Tibial artery (tissue), 4 donors: ENCODE results near the gene RET.
A peak's percentile ranks its signal among the peaks of the same experiment; 100 is the strongest.

Experiments
- DNase-seq, 2 donors: peaks; one replicate each; pipeline ENCODE4 v3.0.0-alpha.2; 2019
- H3K27ac ChIP-seq, 2 donors: fragments of 200-600 bp; sonication (generic) in 1 of 2; 1 replicate in 1 of 2; 2 replicates in 1 of 2; pipeline ENCODE4 v1.5.1; 2018 to 2019; ENCODE audit warnings: mild to moderate bottlenecking in 1 of 2
- H3K27me3 ChIP-seq, 2 donors: fragments of 200-600 bp; sonication (generic) in 1 of 2; one replicate each; pipeline versions ENCODE4 v1.5.1 to v1.6.0; 2016 to 2019
- H3K36me3 ChIP-seq, 3 donors: fragments of 200-600 bp; sonication (generic) in 2 of 3; one replicate each; pipeline ENCODE4 v1.5.1; 2016 to 2019; ENCODE audit warnings: mild to moderate bottlenecking in 2 of 3
- H3K4me1 ChIP-seq, 4 donors: fragments of 200-600 bp; sonication (generic) in 2 of 4; 1 replicate in 3 of 4; 2 replicates in 1 of 4; pipeline ENCODE4 v1.5.1; 2016 to 2019
- H3K4me3 ChIP-seq, 2 donors: fragments of 200-600 bp; sonication (generic) in 1 of 2; 1 replicate in 1 of 2; 2 replicates in 1 of 2; pipeline ENCODE4 v1.5.1; 2018 to 2019; ENCODE audit warnings: mild to moderate bottlenecking in 2 of 2
- H3K9me3 ChIP-seq, 3 donors: fragments of 200-600 bp; sonication (generic) in 1 of 3; one replicate each; pipeline ENCODE4 v1.5.1; 2016 to 2019
- intact Hi-C: fragments of 100-400 bp; cut with DNase I; formaldehyde crosslinking; loops from one replicate; pipeline ENCODE4 v1.15.0; 2023; ENCODE audit warnings: low total_unique reads
- TF ChIP-seq, protein P1 (sequence below), 2 experiments: fragments of 200-600 bp in 1 of 2; fragments of 450-650 bp in 1 of 2; IDR thresholded peaks; one replicate each; pipeline ENCODE4 v1.5.1; 2017 to 2019; ENCODE audit warnings: antibody characterized with exemption in 2 of 2, mild to moderate bottlenecking in 1 of 2, moderate library complexity in 1 of 2

Gene RET

DNA sequence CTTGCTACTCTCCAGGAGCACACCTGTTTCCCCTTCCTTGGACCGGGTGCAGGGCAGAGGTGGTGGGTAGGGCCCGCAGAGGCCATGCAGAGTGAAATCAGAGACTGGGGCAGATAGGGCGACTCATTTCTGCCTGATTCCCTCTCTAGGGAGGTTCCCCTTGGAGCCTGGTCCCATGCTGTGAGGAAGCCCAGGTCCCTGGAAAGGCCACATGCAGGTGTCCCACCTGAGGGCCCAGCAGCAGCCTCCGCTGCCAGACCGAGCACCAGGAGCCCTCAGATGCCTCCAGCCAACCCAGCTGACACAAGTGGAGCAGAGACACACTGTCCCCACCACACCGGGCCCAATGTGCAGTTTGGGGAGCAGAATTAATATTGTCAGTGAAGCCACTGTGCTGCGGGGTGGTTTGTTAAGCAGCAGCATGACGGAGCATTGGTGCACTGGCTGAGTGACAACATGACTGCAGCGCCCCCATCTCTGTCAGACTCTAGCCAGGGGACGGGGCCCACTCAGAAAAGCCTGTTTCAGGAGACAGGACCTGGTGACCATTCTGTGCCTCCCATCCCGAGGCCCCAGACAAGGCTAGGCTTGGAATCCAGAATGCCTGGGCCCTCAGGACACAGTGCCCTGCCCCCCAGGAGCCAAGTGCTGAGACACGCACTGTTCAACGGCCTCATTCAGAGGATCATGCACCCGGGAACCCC, 30.4 kb upstream of the RET start:
- Histone ChIP-seq H3K27me3 (peaks cover 0 to 15% of the 10 kb centered on the region in 2 donors), H3K27ac (no peak overlapping the region), H3K4me3 (no peak overlapping the region), H3K9me3 (no peaks in the 10 kb centered on the region), H3K4me1 (no peaks in the 10 kb centered on the region), H3K36me3 (no peaks in the 10 kb centered on the region)
- DNase-seq, result peak; percentile 20 to 48
- intact Hi-C loops, result no loop called here
- TF ChIP-seq, protein P1, sequence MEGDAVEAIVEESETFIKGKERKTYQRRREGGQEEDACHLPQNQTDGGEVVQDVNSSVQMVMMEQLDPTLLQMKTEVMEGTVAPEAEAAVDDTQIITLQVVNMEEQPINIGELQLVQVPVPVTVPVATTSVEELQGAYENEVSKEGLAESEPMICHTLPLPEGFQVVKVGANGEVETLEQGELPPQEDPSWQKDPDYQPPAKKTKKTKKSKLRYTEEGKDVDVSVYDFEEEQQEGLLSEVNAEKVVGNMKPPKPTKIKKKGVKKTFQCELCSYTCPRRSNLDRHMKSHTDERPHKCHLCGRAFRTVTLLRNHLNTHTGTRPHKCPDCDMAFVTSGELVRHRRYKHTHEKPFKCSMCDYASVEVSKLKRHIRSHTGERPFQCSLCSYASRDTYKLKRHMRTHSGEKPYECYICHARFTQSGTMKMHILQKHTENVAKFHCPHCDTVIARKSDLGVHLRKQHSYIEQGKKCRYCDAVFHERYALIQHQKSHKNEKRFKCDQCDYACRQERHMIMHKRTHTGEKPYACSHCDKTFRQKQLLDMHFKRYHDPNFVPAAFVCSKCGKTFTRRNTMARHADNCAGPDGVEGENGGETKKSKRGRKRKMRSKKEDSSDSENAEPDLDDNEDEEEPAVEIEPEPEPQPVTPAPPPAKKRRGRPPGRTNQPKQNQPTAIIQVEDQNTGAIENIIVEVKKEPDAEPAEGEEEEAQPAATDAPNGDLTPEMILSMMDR (IDR thresholded peaks at IDR 0.05), result no peak

DNA sequence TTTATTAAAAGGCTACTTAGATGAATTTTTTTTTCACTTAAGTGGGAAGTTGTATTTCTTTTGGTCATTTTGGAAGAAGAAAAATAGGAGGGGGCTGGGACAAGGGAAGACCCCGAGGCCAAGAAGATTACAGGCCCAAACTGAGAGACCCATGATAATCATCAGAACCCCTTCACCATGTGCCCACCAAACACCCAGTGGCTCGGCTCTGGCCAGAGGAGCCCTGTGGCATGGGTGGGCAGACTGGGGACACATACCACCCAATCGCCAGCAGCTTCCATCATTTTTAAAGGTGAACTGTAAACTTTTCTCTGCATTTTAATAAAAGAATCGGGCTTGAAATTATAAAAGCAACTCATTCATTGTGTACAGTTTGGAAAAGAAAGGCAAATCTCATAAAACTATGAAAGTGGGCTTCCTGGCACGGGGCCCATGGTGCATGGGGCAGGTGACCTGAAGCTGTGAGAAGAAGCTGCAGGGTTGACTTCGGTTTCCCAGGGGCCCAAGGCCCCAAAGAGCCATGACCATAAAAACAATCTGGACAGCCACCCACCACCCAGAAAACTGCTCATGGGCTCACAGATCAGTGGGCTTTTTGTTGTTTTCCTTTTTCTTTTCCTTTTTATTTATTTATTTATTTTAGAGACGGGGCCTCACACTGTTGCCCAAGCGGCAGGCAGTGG, 29.4 kb upstream of the RET start:
- Histone ChIP-seq H3K36me3 (no peaks in the 10 kb centered on the region), H3K4me1 (no peaks in the 10 kb centered on the region), H3K27ac (no peak overlapping the region)

DNA sequence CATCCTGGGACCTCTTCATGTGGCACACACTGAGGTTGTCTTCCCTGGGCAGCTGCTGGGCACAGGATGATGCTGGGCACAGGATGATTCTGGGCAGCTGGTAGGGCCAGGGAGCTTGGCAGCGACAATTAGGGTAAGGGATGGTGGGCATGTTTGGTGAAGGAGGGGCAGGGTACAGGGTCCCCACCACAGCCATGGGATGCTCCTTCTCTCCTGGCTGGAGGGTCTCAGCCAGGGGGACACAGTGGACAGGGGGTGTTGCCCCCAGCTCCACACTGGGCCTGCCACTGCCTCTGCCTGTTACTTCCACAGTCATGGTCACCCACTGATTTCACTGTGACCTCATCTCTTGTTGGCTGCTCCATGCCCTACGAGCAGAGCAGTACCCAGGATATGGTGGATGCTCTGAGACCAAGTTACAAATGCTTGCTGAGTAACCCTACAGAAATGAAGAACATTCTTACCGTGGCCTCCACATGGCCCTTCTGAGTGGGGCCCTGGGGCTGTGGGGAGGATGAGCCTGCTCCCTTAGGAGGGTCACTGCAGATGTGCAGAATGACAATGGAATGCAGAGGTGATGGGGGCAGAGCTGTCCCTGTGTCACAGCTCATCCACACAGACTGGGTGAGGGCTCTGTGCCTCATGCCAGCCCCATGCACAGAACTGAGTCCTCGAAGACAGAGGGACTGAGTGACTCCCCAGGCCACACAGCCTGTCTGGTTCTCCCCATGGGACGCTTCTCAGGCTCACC, 28.4 kb upstream of the RET start:
- intact Hi-C loops, result no loop called here
- no peaks in the 10 kb centered on the region for H3K36me3 ChIP-seq
- TF ChIP-seq, protein P1 (IDR thresholded peaks at IDR 0.05), result no peak
- no peaks in the 10 kb centered on the region for H3K4me1 ChIP-seq
- peaks cover 0 to 15% of the 10 kb centered on the region in 2 donors for H3K27me3 ChIP-seq
- no peak overlapping the region for H3K27ac ChIP-seq
- no peak overlapping the region for H3K4me3 ChIP-seq
- H3K9me3 ChIP-seq, result no peaks in the 10 kb centered on the region
- DNase-seq, result peak in 1 of 2 donors; percentile 40

More for the DNA sequence above, 29.4 kb upstream of the RET start:
- DNase-seq, result no peak
- H3K27me3 ChIP-seq, result peaks cover 0 to 15% of the 10 kb centered on the region in 2 donors
- intact Hi-C loops, result no loop called here
- TF ChIP-seq, protein P1 (IDR thresholded peaks at IDR 0.05), result no peak
- no peak overlapping the region for H3K4me3 ChIP-seq
- H3K9me3 ChIP-seq, result no peaks in the 10 kb centered on the region

DNA sequence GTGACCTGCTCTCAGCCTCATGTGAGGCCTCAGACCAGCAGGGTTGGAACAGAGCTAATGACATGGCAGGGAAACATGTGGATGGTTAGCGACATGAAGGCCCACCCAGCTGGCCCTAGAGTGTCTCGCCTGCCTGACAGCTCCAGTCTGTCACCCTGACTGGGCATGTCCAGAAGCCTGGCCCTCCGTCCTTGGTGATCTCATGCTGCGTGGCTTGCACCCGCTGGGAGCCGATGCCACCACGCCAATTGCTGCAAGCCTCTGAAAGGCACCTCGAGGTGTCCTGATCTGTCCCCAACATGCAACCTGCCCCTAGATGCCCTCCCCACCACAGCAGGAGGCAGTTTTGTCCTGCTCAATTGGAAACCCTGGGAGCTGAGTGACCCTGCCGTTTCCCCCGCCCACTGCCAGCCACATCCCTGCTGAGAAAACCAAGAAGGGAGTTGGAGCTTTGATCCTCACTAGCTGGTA, 27.8 kb upstream of the RET start:
- intact Hi-C loops, result no loop called here

DNA sequence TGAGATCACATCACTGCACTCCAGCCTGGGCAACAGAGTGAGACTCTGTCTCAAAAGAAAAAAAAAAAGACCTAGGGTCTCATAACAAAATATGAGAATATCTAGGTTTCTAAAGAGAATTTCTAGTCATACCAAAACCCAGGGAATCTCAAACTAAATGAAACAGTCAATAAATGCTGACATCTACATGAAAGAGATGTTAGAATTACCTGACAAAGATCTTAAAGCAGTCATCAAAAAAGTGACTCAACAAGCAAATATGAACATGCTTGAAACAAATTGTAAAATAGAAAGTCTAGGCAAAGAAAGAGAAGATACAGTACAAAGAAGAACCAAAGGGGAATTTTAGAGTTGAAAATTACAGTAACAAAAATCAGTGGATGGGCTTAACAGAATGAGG, 26.9 kb upstream of the RET start:
- Histone ChIP-seq H3K4me3 (no peak overlapping the region), H3K9me3 (no peaks in the 10 kb centered on the region), H3K4me1 (no peaks in the 10 kb centered on the region), H3K27me3 (peaks cover 0 to 15% of the 10 kb centered on the region in 2 donors), H3K27ac (no peak overlapping the region), H3K36me3 (no peaks in the 10 kb centered on the region)
- intact Hi-C loops, result no loop called here
- TF ChIP-seq, protein P1 (IDR thresholded peaks at IDR 0.05), result no peak
- DNase-seq, result no peak

More for the DNA sequence above, 27.8 kb upstream of the RET start:
- Histone ChIP-seq H3K27ac (no peak overlapping the region), H3K9me3 (no peaks in the 10 kb centered on the region), H3K4me1 (no peaks in the 10 kb centered on the region), H3K36me3 (no peaks in the 10 kb centered on the region), H3K4me3 (no peak overlapping the region), H3K27me3 (peaks cover 0 to 15% of the 10 kb centered on the region in 2 donors)
- peak in 1 of 2 donors; percentile 45 for DNase-seq
- TF ChIP-seq, protein P1 (IDR thresholded peaks at IDR 0.05), result no peak
